DMS53 (cell line): ENCODE data around the gene RETREG3.

Experiments
- DNase-seq: peaks from one replicate; lab custom pipeline; 2025; lab: John Stamatoyannopoulos, UW

Gene RETREG3

GRCh38 chr17:42571435-42572225 lies 37.5 kb downstream of the RETREG3 start:
- DNase-seq, result no peak

- no peak for DNase-seq
These were observed 40.6 kb downstream of the RETREG3 start for GRCh38 chr17:42568341-42569111.

GRCh38 chr17:42566883-42567573 lies 42.1 kb downstream of the RETREG3 start, which contains the start of gene MLX:
Gene MLX (plus strand): TSS chr17:42567100. CDS start chr17:42567125, 25 bp downstream.
- DNase-seq, result peak; percentile 97

- DNase-seq, result peak; percentile 75
These were observed 42.8 kb downstream of the RETREG3 start for GRCh38 chr17:42566215-42566882.

- DNase-seq, result no peak
These were observed 43.5 kb downstream of the RETREG3 start for GRCh38 chr17:42565523-42566214.

DNA sequence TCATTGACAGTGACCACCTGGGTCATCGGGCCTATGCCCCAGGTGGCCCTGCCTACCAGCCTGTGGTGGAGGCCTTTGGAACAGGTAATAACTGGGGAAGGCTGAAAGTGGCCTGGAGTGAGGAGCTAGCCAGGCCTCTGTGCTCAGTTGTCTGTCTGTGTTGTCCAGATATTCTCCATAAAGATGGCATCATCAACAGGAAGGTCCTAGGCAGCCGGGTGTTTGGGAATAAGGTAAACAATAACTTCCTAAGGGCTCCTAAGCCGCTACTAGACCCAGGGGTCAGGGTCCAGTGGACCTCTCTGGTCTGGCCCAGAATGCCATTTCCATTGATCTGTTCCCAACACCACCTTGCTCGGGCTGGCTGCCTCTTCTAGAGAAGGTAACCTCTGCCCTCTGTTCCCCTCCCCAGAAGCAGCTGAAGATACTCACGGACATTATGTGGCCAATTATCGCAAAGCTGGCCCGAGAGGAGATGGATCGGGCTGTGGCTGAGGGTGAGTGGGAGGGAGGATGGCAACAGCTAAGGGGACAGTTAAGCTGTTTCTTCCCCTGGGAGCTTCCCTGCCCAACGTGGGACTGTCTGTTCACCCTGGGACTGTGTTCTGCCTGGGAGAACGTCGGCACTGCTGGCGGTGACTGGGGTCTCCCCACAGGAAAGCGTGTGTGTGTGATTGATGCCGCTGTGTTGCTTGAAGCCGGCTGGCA lies 44.2 kb downstream of the RETREG3 start:
- DNase-seq, result no peak

DNA sequence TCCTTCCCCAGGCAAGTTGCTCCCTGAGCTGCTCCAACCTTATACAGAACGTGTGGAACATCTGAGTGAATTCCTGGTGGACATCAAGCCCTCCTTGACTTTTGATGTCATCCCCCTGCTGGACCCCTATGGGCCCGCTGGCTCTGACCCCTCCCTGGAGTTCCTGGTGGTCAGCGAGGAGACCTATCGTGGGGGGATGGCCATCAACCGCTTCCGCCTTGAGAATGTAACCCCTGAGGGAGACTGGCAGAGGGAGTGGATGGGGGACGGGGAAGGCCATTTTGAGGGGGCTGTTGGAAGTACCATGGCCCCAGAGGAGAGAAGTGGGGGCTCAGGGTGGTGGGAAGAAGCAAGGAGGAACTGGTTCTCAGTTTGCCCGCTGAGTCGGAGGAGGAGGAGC lies 45.2 kb downstream of the RETREG3 start:
- DNase-seq, result no peak

GRCh38 chr17:42563543-42563942 lies 45.6 kb downstream of the RETREG3 start:
- DNase-seq, result peak; percentile 60

DNA sequence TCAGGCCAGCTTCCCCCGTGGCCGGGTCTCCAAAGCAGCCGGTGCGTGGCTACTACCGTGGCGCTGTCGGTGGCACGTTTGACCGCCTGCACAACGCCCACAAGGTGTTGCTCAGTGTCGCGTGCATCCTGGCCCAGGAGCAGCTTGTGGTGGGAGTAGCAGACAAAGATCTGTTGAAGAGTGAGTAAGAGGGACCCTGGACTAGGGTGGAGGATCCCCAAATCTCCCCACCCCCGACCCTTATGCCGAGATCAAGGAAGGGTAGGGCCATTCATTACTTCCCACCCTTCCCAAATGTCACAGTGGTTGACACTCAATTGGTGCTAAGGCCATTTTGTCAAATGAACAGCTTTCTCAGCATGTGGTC lies 46.0 kb downstream of the RETREG3 start:
- DNase-seq, result peak; percentile 68

- peak; percentile 82 for DNase-seq
These were observed 46.6 kb downstream of the RETREG3 start for GRCh38 chr17:42562388-42563142.

- peak; percentile 99 for DNase-seq
These were observed 47.2 kb downstream of the RETREG3 start, which contains the start of gene COASY for GRCh38 chr17:42561897-42562387. Gene COASY (plus strand): TSS chr17:42562148. CDS start chr17:42562623, 475 bp downstream.

DNA sequence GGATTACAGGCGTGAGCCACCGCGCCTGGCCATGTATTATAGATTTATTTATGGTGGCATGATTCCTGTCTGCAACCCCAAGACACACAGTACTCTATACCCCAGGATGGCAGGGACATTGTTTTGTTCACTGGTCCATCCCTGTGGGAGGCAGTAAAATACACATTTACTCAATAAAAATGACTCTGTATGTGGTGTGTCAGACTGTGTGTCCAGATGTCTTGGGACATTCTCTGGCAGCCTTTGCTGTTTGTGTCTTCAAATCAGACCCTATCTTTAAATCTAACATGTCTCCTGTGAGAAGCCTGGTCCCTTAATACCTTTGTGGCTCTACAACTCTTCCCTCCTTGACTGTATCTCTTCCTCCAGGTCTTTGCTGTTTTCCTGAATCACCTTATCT lies 48.9 kb downstream of the RETREG3 start:
- DNase-seq, result no peak

GRCh38 chr17:42559075-42559474 lies 50.1 kb downstream of the RETREG3 start:
- DNase-seq, result peak; percentile 26

DNA sequence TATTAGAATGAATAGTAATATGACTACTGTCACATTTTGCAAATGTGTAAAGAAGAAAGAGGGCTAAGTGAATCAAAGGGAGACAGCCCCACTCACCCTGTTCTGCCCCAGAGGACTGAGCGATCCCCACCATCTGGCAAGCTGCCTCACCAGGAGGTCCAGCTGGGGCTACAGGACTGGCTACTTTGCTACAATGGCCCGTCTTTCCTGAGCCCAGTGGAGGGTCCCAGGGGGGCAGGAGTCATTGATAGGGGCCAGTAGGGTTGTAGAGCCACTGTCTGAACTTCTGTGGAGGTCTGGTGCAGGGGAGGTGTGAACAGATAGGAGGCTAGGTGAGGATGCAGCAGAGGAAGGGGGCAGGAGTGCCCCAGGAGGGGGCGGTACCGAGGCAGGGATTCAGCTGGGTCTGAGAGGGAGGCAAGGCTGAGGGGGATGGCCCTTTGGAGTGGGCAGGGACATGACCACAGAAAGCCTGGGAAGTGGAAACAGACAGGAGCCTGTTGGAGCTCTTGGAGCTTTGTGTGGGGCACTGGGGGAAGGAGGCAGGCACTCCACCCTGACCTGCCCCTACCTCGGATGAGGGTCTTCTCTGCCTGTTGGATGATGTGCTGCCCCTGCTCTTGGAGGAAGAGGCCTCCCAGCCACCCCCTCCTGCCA lies 53.1 kb downstream of the RETREG3 start:
- DNase-seq, result peak; percentile 52

DNA sequence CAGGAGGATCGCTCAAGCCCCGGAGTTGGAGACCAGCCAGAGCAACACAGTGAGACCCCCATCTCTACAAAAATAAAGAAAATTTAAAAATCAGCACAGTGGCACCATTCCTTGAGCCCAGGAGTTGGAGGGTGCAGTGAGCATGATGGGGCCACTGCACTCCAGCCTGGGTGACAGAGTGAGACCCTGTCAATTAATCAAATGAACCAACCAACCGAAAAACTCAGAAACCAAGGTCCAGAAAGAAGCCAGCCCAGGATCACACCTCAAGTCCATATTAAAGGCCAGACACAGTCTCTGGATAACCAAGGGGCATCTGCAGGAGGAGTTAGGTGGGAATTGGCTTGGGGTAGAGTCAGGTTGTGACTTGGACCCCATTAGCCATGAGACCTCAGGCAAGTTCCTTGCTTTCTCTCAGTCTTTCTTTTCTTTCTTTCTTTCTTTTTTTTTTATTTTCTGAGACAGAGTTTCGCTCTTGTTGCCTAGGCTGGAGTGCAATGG lies 54.0 kb downstream of the RETREG3 start:
- DNase-seq, result no peak

GRCh38 chr17:42554250-42555121 lies 54.7 kb downstream of the RETREG3 start:
- DNase-seq, result peak; percentile 91

- peak; percentile 64 for DNase-seq
These were observed 55.3 kb downstream of the RETREG3 start for GRCh38 chr17:42553866-42554249.
